Activated T-helper 1 cell treated with anti-CD3 and anti-CD28 coated beads, Interleukin-12 subunit alpha, Interleukin-12 subunit beta, Interleukin-2, Interleukin-4 antibody, amounts not matched to agents 30 ng/mL and 10 ng/mL and 1 ng/mL, durations not matched to agents 14 hours and 24 hours and 36 hours (primary cell): ENCODE results near the gene SCN8A. TPM values are rescaled to one million over a fixed set of nuclear protein-coding genes. Genes with fewer than 3 reads are reported as not detected.
A peak's percentile ranks its signal among the peaks of the same experiment; 100 is the strongest.
"Not testable (repeated sequence)": the region's sequence is repeated elsewhere in the genome, so short reads cannot be mapped to it uniquely, and the experiment has no call there.

Experiments used
- DNase-seq: peaks from one replicate; pipeline ENCODE4 v3.0.0; 2021; ENCODE audit warnings: low spot score
- H3K27ac Mint-ChIP-seq: one replicate; pipeline ENCODE4 v1.8.0; 2021; ENCODE audit warnings: mild to moderate bottlenecking, mixed read lengths
- H3K27me3 Mint-ChIP-seq: one replicate; pipeline ENCODE4 v1.8.0; 2022; ENCODE audit warnings: mild to moderate bottlenecking, moderate library complexity, mixed read lengths; ENCODE audit not compliant: insufficient read depth
- H3K36me3 Mint-ChIP-seq: one replicate; pipeline ENCODE4 v1.8.0; 2021; ENCODE audit warnings: low read depth, mixed read lengths
- H3K4me1 Mint-ChIP-seq: one replicate; pipeline ENCODE4 v1.8.0; 2021; ENCODE audit warnings: low read depth, mixed read lengths
- H3K4me3 Mint-ChIP-seq: one replicate; pipeline ENCODE4 v1.8.0; 2021; ENCODE audit warnings: mild to moderate bottlenecking, moderate library complexity, mixed read lengths
- H3K9me3 Mint-ChIP-seq: one replicate; pipeline ENCODE4 v1.8.0; 2021; ENCODE audit warnings: mixed read lengths
- intact Hi-C: fragments of 100-400 bp; cut with micrococcal nuclease; formaldehyde crosslinking; loops from one replicate; pipeline ENCODE4 v1.15.1; 2024
- total RNA-seq: library from RNA; stranded (reverse); gene quantifications from 2 replicates; pipeline ENCODE4 v1.2.3, GENCODE V29; 2022

SCN8A gene
- total RNA-seq, 1 donor from 2014 or later: 0.26 TPM

- Mint-ChIP-seq H3K4me3 (no peak overlapping the region), H3K27ac (no peak overlapping the region)
Measured at GRCh38 chr12:51820526-51821439, 229.8 kb downstream of the SCN8A start.

GRCh38 chr12:51821440-51822260 is 230.6 kb downstream of the SCN8A start:
- Mint-ChIP-seq H3K4me3 (peak overlapping the region; percentile 33), H3K4me1 (peaks cover under 1% of the 10 kb centered on the region), H3K27me3 (peaks cover 52% of the 10 kb centered on the region), H3K27ac (no peak overlapping the region), H3K9me3 (no peaks in the 10 kb centered on the region), H3K36me3 (no peaks in the 10 kb centered on the region)
- intact Hi-C loops: loop anchor here (2.0 to 10.0 kb wide), 4 partner anchors 53 to 1183 kb away; partner anchors contain the start of genes ACVR1B and EIF4B
- no peak for DNase-seq

More at GRCh38 chr12:51820526-51821439, 229.8 kb downstream of the SCN8A start:
- no peaks in the 10 kb centered on the region for H3K4me1 Mint-ChIP-seq
- intact Hi-C loops: loop anchor here (1.0 to 10.0 kb wide), 6 partner anchors 8 to 1184 kb away; partner anchors contain the start of genes ACVR1B, EIF4B and SCN8A
- H3K27me3 Mint-ChIP-seq: peaks cover 57% of the 10 kb centered on the region
- no peaks in the 10 kb centered on the region for H3K9me3 Mint-ChIP-seq
- H3K36me3 Mint-ChIP-seq: no peaks in the 10 kb centered on the region
- peak; percentile 49 for DNase-seq

GRCh38 chr12:51822261-51822616 is 231.2 kb downstream of the SCN8A start:
- Mint-ChIP-seq H3K4me1 (peaks cover 7% of the 10 kb centered on the region), H3K27me3 (peaks cover 47% of the 10 kb centered on the region), H3K9me3 (no peaks in the 10 kb centered on the region), H3K4me3 (peak overlapping the region; percentile 33), H3K36me3 (no peaks in the 10 kb centered on the region), H3K27ac (no peak overlapping the region)
- no peak for DNase-seq
- intact Hi-C loops: loop anchor here (10.0 kb wide), 1 partner anchor 1183 kb away; the partner anchor contains the start of gene EIF4B

- Mint-ChIP-seq H3K9me3 (no peaks in the 10 kb centered on the region), H3K27ac (no peak overlapping the region), H3K36me3 (no peaks in the 10 kb centered on the region), H3K4me1 (peaks cover 14% of the 10 kb centered on the region), H3K27me3 (peaks cover 40% of the 10 kb centered on the region), H3K4me3 (peak overlapping the region; percentile 33)
- intact Hi-C loops: loop anchor here (10.0 kb wide), 1 partner anchor 1182 kb away; the partner anchor contains the start of gene EIF4B
- no peak for DNase-seq
Measured at GRCh38 chr12:51822956-51823355, 231.9 kb downstream of the SCN8A start.

- no peak for DNase-seq
- intact Hi-C loops: loop anchor here (10.0 kb wide), 1 partner anchor 1181 kb away; the partner anchor contains the start of gene EIF4B
- no peak overlapping the region for H3K4me3 Mint-ChIP-seq
Measured at GRCh38 chr12:51823875-51824565, 233.0 kb downstream of the SCN8A start.

GRCh38 chr12:51825216-51825615 is 234.2 kb downstream of the SCN8A start:
- Mint-ChIP-seq H3K9me3 (no peaks in the 10 kb centered on the region), H3K27me3 (peaks cover 26% of the 10 kb centered on the region), H3K4me1 (peaks cover 22% of the 10 kb centered on the region), H3K36me3 (no peaks in the 10 kb centered on the region), H3K27ac (no peak overlapping the region), H3K4me3 (no peak overlapping the region)
- DNase-seq: no peak
- intact Hi-C loops: loop anchor here (5.0 to 10.0 kb wide), 2 partner anchors 197 to 1180 kb away; partner anchors contain the start of gene EIF4B

More at GRCh38 chr12:51823875-51824565, 233.0 kb downstream of the SCN8A start:
- H3K27me3 Mint-ChIP-seq: peaks cover 33% of the 10 kb centered on the region
- H3K36me3 Mint-ChIP-seq: no peaks in the 10 kb centered on the region
- no peaks in the 10 kb centered on the region for H3K9me3 Mint-ChIP-seq
- peaks cover 22% of the 10 kb centered on the region for H3K4me1 Mint-ChIP-seq
- H3K27ac Mint-ChIP-seq: no peak overlapping the region

GRCh38 chr12:51826881-51827280 is 235.8 kb downstream of the SCN8A start:
- DNase-seq: no peak
- no peak overlapping the region for H3K4me3 Mint-ChIP-seq
- no peaks in the 10 kb centered on the region for H3K36me3 Mint-ChIP-seq
- no peaks in the 10 kb centered on the region for H3K9me3 Mint-ChIP-seq
- H3K4me1 Mint-ChIP-seq: peaks cover 22% of the 10 kb centered on the region
- peaks cover 37% of the 10 kb centered on the region for H3K27me3 Mint-ChIP-seq
- no peak overlapping the region for H3K27ac Mint-ChIP-seq
- intact Hi-C loops: loop anchor here (5.0 to 10.0 kb wide), 2 partner anchors 195 to 1178 kb away; partner anchors contain the start of gene EIF4B

- H3K36me3 Mint-ChIP-seq: no peaks in the 10 kb centered on the region
- H3K27ac Mint-ChIP-seq: peak overlapping the region; percentile 83
- peak; percentile 34 for DNase-seq
- peaks cover 43% of the 10 kb centered on the region for H3K27me3 Mint-ChIP-seq
- peak overlapping the region; percentile 8 for H3K4me3 Mint-ChIP-seq
- intact Hi-C loops: loop anchor here (1.0 to 10.0 kb wide), 4 partner anchors 8 to 1177 kb away; partner anchors contain the start of gene EIF4B
- H3K4me1 Mint-ChIP-seq: peaks cover 34% of the 10 kb centered on the region
- no peaks in the 10 kb centered on the region for H3K9me3 Mint-ChIP-seq
Measured at GRCh38 chr12:51827925-51828818, 237.1 kb downstream of the SCN8A start.

- intact Hi-C loops: loop anchor here (2.0 to 10.0 kb wide), 3 partner anchors 142 to 1176 kb away; partner anchors contain the start of gene EIF4B
- Mint-ChIP-seq H3K4me1 (peaks cover 37% of the 10 kb centered on the region), H3K9me3 (no peaks in the 10 kb centered on the region), H3K27me3 (peaks cover 45% of the 10 kb centered on the region), H3K36me3 (no peaks in the 10 kb centered on the region), H3K4me3 (no peak overlapping the region), H3K27ac (peak overlapping the region; percentile 83)
- DNase-seq: no peak
Measured at GRCh38 chr12:51829011-51829481, 238.0 kb downstream of the SCN8A start.

GRCh38 chr12:51829641-51830040 is 238.6 kb downstream of the SCN8A start:
- Mint-ChIP-seq H3K9me3 (no peaks in the 10 kb centered on the region), H3K36me3 (no peaks in the 10 kb centered on the region), H3K4me1 (peaks cover 37% of the 10 kb centered on the region), H3K27ac (no peak overlapping the region), H3K27me3 (peaks cover 39% of the 10 kb centered on the region), H3K4me3 (no peak overlapping the region)
- no peak for DNase-seq
- intact Hi-C loops: loop anchor here (2.0 to 10.0 kb wide), 3 partner anchors 141 to 1175 kb away; partner anchors contain the start of gene EIF4B

GRCh38 chr12:51831817-51832216 is 240.8 kb downstream of the SCN8A start:
- DNase-seq, H3K9me3 Mint-ChIP-seq, H3K4me3 Mint-ChIP-seq, intact Hi-C loops, H3K27ac Mint-ChIP-seq, H3K36me3 Mint-ChIP-seq: not testable (repeated sequence)
- Mint-ChIP-seq H3K27me3 (peaks cover 34% of the 10 kb centered on the region), H3K4me1 (peaks cover 35% of the 10 kb centered on the region)
